ENCODE results near the gene TPM1. TPM values are rescaled to one million over a fixed set of nuclear protein-coding genes. Genes with fewer than 3 reads are reported as not detected.

Gene TPM1
- total and polyA plus RNA-seq, 9 of the 15 experiments (the other 6 are each of a cell fraction or from before 2014, with no cell fraction given), result 8.1 to 53.9 (median 43.1) TPM

GRCh38 chr15:63010920-63011693, 31.4 kb upstream of the TPM1 start:
- FAIRE-seq, result no peak
- no TSS peak for BruUV-seq (replicated peaks)
- TF ChIP-seq POLR2G (IDR thresholded peaks at IDR 0.05; ENCODE audit: low read depth, low read length) (no peak), PHB (CRISPR knock-in tag; IDR thresholded peaks at IDR 0.05) (no peak), ATF1 (CRISPR knock-in tag; IDR thresholded peaks at IDR 0.05) (no peak), ATF1 (tag; IDR thresholded peaks at IDR 0.05) (no peak), POLR2AphosphoS5 (IDR thresholded peaks at IDR 0.05; ENCODE audit: control insufficient read depth, insufficient read depth, low read depth, low read length) (no peak), MED1 (CRISPR knock-in tag; IDR thresholded peaks at IDR 0.05; ENCODE audit: borderline replicate concordance) (no peak), SMAD2 (IDR thresholded peaks at IDR 0.05; ENCODE audit: low read depth, low read length) (no peak), POLR3A (IDR thresholded peaks at IDR 0.05; ENCODE audit: borderline replicate concordance, extremely low read depth, insufficient read depth, insufficient read length) (no peak), TEAD4 (IDR thresholded peaks at IDR 0.05; ENCODE audit: low read length) (no peak), TEAD4 (CRISPR knock-in tag; IDR thresholded peaks at IDR 0.05; ENCODE audit: borderline replicate concordance) (no peak)
- no peaks in the 10 kb centered on the region for H3K4me1 ChIP-seq (replicated peaks in 1 of 2; ENCODE audit: control insufficient read depth in 2 of 2, insufficient read depth in 2 of 2, low read length in 2 of 2)
- H3K9ac ChIP-seq (ENCODE audit: insufficient read depth in 1 of 2, low read depth in 2 of 2, low read length in 2 of 2), result no peak overlapping the region
- CTCF ChIA-PET (ENCODE audit: low intra/inter-chr PET ratio), result no interaction called here
- under 1% methylated on average over 7 of the region's 7 CpGs for WGBS (ENCODE audit: insufficient coverage, low coverage, missing lambda C conversion rate)
- POLR2A ChIA-PET, result no interaction called here
- ATAC-seq, result no peak
- H3K79me2 ChIP-seq (ENCODE audit: control insufficient read depth, insufficient read depth, low read length), result no peaks in the 10 kb centered on the region
- peaks cover 20 to 29% of the 10 kb centered on the region in 2 experiments for H3K27me3 ChIP-seq (ENCODE audit: control insufficient read depth in 2 of 2, insufficient read depth in 2 of 2, low read length in 2 of 2)
- no peak overlapping the region for H3K4me3 ChIP-seq
- DNase-seq (ENCODE audit: extremely low read depth in 1 of 4, low spot score in 3 of 4), result no peak
- no peaks in the 10 kb centered on the region for H3K9me1 ChIP-seq (ENCODE audit: control insufficient read depth, insufficient read depth, low read length)
- no peaks in the 10 kb centered on the region for H4K20me1 ChIP-seq (replicated peaks; ENCODE audit: control insufficient read depth, insufficient read depth, low read length)
- no peak overlapping the region for H3K27ac ChIP-seq (ENCODE audit: extremely low read depth, low read depth, low read length)
- in situ Hi-C loops (cut with MboI) (no loop called here), intact Hi-C loops (cut with micrococcal nuclease) (no loop called here)
- no peak overlapping the region for H3K4me2 ChIP-seq (ENCODE audit: insufficient read depth, low read length)
- no peaks in the 10 kb centered on the region for H3K36me3 ChIP-seq (ENCODE audit: control insufficient read depth, insufficient read depth, low read length)
- no peak overlapping the region for H2AFZ ChIP-seq (ENCODE audit: low read depth, low read length)
- no peaks in the 10 kb centered on the region for H3K9me3 ChIP-seq (replicated peaks; ENCODE audit: control insufficient read depth, insufficient read depth, low read depth, low read length)
